Measurements from ENCODE around the gene CCSER1.

- TF ChIP-seq CTCF (conservative IDR thresholded peaks at IDR 0.05 in 1 of 2, IDR thresholded peaks at IDR 0.05 in 1 of 2; ENCODE audit: extremely low read depth in 1 of 2, insufficient read depth in 1 of 2, low read depth in 1 of 2, low read length in 2 of 2) (no peak), EZH2 (IDR thresholded peaks at IDR 0.05; ENCODE audit: borderline replicate concordance, low read length) (no peak)
Measured at GRCh38 chr4:91422011-91422410, 1294.8 kb downstream of the CCSER1 start.

All from mammary epithelial cell (primary cell).